Hematopoietic multipotent progenitor cell treated with erythropoietin and hydrocortisone succinate and interleukin-3 and kit ligand, for 6 days (in vitro differentiated cells): ENCODE results near the gene PLB1.

Source experiments
- DNase-seq: peaks from one replicate; pipeline ENCODE4 v3.0.0-alpha.2; 2015

PLB1 gene, protein sequence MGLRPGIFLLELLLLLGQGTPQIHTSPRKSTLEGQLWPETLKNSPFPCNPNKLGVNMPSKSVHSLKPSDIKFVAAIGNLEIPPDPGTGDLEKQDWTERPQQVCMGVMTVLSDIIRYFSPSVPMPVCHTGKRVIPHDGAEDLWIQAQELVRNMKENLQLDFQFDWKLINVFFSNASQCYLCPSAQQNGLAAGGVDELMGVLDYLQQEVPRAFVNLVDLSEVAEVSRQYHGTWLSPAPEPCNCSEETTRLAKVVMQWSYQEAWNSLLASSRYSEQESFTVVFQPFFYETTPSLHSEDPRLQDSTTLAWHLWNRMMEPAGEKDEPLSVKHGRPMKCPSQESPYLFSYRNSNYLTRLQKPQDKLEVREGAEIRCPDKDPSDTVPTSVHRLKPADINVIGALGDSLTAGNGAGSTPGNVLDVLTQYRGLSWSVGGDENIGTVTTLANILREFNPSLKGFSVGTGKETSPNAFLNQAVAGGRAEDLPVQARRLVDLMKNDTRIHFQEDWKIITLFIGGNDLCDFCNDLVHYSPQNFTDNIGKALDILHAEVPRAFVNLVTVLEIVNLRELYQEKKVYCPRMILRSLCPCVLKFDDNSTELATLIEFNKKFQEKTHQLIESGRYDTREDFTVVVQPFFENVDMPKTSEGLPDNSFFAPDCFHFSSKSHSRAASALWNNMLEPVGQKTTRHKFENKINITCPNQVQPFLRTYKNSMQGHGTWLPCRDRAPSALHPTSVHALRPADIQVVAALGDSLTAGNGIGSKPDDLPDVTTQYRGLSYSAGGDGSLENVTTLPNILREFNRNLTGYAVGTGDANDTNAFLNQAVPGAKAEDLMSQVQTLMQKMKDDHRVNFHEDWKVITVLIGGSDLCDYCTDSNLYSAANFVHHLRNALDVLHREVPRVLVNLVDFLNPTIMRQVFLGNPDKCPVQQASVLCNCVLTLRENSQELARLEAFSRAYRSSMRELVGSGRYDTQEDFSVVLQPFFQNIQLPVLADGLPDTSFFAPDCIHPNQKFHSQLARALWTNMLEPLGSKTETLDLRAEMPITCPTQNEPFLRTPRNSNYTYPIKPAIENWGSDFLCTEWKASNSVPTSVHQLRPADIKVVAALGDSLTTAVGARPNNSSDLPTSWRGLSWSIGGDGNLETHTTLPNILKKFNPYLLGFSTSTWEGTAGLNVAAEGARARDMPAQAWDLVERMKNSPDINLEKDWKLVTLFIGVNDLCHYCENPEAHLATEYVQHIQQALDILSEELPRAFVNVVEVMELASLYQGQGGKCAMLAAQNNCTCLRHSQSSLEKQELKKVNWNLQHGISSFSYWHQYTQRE (N-terminal part only)

DNA sequence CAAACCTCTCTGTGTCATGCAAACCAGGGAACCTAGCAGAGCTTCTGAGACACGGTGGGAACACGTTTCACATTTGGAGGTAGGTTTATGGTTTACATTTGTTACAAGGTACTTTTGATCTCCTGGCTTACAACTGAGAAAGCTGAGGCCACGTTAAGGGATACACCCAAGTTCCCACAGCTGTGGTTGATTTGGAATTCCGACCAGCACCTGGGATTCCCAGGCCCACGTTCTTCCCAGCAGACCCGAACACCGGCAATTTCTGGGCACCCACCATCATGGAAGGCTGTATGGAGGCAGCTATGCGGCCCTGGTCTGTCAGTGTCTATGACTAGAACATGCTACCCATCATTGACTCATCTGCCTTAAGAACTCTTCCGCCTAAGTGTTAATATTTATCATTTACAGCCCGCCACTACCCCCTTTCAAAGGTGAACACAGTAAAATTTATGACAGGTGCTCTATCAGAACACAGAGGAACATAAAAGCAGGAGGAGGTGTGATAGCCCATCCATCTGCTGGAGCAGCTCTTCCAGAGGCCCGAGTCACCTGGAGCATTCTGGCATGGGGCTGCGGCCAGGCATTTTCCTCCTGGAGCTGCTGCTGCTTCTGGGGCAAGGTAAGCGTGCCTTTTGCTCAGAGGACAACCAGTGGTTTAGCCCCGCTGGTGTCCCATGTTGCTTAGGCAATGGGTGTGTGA lies at the start of gene PLB1:
PLB1 (plus strand) TSS at position 510 of the 700 bp plus-strand sequence; CDS start at position 565, 55 bp downstream.
- DNase-seq, result no peak

DNA sequence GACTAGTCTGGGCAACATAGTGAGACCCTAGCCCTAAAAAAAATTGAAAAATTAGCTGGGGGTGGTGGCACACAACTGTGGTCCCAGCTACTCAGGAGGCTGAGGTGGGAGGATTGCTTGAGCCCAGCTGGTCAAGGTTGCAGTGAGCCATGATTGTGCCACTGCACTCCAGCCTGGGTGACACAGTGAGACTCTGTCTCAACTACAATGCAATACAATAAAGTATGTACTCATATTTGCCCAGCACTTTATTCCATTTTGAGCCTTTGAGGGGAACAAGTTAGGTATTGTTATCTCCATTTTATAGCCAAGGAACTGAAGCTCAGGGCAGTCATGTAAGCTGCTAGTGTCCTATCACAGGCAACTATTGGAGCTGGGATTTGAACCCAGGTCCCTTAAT lies 49.3 kb upstream of the PLB1 start:
- DNase-seq, result no peak

DNA sequence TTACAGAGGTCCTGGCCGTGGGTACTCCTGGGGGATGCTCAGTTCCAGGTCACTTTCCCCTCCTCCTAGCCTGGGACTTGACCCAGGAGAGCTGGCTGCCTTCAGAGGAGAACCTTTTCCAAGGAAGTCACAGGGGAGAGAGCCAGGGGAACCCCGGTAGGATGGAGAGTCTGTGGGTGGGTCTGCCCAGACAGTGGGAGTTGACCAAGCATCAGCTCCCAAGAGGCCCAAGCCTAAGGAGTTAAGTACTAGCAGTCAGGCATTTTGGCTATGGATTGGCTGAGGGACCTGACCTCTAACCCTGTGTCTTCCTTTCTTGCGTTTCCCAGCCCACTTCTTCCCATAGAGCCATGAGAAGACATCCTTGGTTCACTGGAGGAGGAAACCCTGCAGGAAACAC lies 48.8 kb upstream of the PLB1 start:
- DNase-seq, result no peak

DNA sequence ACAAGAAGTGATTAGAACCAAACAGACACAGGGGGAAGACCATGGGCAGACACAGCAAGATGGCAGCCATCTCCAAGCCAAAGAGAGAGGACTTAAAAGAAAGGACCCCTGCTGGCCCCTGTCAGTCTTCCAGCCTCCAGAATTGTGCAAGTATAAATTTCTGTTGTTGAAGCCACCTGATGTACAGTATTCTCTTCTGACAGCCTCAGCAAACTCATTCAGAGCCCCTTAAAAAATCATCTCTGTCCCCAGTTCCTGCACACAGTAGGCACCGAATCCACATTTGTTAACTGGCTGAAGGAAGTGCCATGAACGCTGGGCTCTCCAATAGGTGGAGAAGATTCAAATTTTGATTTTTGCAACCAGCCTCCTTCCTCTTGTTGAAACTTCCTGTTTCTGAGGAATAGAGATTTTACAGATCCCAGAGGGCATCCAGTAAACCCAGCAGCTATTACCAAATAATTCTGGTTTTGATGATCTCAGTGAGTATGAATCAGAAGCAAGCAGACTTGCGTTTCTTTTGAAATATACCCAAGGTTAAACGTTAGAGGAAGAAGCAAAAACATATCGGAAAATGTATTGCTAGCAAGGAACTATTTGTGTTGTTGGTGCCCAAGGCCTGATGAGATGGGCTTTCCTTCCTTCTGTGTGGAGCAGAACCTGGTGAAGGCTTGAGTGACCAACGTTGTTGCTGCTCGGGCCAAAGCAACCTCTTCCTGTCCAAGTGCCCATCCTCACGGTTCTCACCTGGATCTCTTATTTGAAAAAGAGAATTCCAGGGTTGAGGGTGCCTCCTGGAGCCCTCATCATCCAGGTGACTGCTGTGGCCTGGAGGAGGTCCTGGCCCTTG lies 47.7 kb upstream of the PLB1 start:
- peak; percentile 70 for DNase-seq

DNA sequence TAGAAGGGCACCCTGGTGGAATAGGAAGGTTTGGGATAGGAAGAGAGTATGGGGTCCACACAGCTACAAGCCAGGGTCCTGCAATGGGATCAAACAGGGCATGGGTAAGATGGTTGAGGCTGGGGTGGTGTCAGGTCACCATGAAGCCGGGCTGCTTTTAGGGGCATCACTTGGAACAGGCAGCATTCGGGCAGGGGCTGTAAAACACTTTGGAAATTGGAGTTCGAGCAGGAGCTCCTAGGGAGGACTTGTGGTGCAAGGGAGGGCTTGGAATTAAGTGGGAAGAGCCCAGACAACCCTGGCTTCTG lies 47.1 kb upstream of the PLB1 start:
- DNase-seq, result no peak

DNA sequence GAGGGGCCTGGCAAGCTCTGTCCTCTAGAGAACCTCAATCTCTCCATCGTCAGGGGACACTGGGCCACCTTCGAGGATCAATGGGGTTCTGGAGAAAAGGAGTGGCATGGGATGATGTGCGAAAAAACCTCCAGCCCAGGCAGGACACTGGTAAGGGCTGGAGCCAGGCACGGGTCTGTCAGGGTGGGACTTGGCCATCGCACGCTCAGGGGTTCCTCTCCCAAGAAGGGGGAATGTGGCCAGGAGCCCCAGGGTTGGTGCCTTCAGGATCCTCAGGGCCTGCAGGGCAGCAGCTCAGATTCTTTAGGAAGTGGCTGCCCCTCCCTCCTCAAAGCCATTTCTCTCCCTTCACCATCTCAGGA lies 46.8 kb upstream of the PLB1 start:
- no peak for DNase-seq

DNA sequence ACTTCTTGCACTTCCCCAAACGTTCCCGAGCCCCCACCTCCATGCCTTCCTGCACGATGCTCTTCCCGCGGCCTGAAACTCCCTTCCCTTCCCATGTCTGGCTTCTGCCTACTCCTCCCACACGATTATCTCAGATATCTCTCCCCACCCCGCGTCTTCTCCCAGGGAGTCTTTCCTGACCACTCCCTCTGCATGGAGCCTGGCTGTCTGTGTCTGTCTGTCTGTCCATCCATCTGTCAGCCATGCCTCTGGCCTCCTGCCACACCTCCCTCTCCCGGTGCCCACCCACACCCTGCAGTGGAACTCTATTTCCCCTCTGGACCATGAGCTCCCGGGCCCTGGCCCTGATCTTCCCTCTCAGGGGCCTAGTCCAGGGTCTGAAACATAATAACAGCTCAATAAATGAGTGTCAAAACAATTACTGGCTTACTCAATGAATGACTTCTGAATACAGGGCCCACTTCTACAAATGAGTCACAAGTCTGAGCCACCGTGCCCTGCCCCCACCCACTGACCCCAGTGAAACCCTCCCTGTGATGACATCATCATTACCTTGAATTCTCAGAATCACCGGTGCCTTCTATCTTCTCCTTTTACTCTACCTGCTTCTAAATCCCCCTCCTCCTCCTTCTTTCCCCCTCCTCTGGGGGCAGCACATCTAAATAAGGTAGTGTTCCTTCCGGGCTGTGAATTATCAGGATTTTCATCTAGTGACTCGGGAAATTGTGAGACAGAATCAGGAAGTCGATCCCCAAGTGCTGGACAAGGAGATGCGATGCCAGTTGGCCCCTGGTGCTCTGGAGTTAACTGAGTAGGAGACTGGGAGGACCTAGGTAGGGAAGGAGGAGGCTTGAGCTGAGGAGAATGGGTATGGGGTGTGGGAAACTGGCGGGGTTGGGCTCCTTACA lies 46.1 kb upstream of the PLB1 start:
- DNase-seq, result peak; percentile 17

DNA sequence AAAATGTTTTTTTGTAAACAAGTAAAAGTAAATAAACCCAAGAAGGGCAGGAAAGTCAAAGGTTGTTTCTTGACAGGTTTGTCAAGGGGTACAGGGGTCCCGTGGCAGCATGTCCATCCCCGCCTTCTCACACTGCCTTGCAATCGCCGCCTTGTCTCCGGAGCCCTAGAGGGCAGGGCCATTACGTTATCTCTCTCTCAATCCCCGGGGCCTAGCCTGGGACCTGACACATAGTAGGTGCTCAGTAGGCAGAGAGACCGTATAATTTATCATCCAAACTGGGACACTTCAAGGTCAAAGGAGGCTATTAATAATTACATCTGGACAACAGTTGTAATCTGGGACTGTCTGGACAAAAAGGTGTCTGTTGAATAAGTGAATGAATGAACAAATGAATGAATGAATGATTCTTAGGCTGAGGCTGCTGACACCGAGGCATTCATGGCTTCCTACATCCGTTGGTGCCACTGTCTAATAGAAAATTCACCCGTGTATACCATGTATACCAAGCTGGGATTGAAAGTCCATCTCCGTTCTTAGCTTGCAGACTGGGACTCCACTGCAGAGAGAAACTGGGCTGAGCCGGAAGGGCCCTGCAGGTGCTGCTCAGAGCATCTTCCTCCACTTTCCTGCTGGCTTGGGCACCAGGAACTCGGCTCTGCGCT lies 44.8 kb upstream of the PLB1 start:
- no peak for DNase-seq

DNA sequence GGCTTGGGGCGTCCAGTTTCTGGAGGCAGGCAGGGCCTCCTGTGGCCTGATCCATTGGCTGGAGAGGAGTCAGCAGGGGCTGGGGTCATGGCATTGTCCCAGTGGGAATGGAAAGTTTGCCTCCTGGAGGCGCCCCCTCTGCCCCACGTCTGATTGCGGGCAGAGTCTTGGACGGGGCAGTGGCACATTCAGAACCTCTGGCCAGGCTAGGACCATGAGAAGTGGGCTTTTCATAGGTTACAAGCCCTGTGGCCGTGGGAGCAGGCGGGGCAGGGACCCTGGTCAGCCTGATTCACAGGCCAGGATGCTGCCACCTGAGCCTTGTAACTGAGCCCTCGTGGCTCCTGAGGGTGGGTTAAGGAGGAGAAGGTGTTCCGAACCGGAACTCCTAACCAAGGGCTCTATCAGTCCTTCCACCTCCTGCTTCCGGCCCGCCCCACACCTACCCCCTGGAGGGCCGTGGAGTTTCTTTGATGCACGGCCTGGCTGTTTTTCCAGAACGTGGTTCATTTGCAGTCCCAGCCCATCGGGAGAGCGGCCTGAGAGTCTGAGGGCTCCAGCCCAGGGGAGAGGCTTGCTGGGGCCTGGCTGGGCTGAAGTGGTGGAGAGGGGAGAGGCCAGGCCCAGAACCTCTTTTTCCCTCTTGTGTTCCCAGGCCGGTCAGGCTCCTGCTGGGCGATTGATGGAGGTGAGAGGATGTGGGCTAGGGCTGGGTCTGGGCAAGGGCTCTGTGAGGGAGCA lies 43.9 kb upstream of the PLB1 start:
- no peak for DNase-seq

DNA sequence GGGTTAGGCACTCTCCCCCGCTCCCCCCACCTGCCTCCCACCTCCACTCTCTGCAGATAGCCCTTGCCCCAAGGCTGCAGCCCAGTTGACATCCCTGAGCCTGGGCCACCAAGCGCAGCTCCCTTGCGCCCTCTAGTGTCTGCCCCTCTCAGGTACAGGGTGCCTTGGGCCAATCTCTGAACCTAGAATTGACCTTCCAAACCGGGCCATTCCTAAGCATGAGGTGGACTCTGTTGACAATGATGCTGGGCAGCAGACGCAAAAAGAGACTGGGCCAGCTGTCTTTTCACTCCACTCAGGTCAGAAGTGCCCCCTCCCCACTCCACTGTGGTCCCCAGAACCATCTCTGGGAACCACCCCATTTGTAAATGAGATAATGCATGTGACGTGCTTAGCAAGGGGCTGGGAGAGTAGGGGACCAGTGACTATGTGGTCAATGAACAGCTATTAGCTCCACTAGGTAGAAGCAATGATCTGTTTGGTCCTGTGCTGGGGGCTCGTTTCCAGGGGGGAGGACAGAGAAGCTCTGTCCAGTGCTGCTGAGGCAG lies 43.3 kb upstream of the PLB1 start:
- peak; percentile 84 for DNase-seq

DNA sequence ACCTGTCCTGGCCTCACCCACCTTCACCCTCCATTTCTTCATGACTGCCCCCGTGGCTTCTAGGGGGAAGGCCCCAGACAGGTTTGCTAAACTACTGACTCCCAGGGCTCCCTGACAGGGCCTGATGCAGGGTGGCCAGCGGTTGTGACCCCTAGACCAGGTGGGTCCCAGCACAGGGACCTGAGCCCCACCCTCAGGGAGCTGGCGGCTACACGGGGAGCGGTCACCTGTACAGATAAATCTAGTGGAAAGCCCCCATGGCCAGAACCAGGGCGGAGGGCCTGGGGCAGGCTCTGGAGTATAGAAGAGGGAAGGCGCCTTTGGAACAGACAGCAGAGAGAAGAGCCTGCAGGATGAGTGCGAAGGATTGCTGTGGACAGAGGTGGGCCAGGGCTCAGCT lies 42.5 kb upstream of the PLB1 start:
- no peak for DNase-seq

DNA sequence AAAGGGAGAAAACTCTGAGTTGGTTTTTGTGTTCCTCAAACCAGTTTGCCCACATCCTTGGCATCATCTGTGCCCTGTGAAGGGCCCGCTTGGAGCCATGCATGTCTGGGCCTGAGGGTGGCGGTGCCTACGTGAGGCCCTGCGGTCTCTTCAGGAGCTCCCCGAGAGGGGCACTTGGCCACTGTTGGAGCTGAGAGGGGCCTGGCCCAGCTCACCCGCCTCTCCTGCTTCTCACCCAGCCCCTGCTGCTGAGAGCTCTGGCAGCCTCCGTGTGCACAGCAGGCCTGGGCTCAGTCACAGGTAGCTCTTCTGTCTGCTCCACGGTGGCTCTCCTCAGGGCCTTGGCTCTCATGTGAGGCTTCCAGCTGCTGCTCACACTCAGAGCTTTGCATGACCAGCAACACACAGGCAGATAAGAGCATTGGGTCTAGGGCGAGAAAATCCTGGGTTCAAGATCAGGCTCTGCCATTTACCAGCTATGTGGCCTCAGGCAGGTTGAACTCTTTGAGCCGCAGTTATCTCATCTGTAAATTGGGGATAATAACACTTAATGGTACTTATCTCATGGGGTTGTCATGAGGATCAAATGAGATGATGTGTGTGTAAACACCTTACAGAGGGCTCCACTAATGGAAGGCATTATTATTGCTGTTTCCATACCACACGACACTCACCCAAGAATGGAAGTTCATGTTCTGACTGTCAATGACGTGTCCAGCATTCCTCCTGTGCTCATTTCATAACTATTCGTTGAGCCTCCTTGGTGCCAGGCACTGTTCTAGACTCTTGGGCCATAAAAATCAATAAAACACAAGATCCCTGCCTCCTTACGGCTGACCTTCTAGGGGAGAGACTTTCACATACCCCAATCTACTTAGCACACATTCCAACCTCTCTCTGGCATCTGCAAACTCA lies 41.6 kb upstream of the PLB1 start:
- no peak for DNase-seq

DNA sequence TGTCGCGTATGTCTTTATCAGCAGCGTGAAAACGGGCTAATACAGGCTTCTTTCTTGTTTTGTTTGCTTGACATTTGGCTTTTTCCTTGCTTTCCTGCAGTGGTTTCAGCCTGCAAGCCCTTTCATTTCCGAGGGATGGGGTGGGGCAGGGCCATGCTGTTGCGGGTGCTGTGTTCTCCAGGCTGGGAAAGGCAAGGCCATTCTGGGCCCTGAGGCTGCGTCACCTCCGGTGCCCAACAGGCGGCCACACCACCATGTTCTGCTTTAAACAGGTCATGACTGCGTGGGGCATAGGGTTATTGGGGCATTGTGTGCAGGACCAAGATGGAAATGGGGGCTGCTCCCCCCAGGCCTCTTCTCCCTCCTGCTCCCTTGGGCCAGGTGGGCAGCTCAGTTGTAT lies 38.6 kb upstream of the PLB1 start:
- no peak for DNase-seq

DNA sequence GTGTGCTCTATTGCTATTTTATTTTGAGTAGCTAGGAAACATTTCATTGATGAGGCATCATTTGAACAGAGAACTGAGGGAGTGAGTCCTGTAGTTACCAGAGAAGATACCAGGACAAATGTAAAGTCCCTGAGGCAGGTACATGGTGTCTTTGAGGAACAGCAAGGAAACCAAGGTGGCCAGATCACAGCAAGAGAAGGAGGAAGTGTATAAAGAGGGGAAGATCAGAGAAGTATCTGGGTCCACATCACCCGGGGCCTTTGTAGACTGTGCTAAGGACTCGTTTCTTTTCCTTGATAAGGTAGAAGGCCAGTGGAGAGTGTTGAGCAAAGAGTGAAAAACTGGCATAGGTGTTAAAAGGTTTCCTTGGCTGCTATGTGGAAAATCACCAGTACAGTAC lies 34.8 kb upstream of the PLB1 start:
- DNase-seq, result no peak

DNA sequence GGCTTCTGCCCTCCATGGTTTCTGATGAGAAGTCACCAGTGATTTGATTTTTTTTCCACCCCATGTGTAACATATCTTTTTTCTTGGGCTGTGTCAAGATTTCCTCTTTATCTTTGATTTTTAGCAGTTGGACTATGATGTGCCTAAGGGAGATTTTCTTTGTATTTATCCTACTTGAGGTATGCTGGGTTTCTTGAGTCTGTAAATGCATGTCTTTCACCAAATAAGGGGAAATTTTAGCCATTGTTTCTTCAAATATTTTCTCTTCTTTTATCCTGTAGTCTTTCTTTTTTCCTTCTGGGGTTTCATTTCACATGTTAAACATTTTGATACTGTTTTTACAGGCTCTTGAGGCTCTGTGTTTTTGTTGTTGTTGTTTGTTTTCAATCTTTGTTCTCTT lies 33.7 kb upstream of the PLB1 start:
- no peak for DNase-seq

DNA sequence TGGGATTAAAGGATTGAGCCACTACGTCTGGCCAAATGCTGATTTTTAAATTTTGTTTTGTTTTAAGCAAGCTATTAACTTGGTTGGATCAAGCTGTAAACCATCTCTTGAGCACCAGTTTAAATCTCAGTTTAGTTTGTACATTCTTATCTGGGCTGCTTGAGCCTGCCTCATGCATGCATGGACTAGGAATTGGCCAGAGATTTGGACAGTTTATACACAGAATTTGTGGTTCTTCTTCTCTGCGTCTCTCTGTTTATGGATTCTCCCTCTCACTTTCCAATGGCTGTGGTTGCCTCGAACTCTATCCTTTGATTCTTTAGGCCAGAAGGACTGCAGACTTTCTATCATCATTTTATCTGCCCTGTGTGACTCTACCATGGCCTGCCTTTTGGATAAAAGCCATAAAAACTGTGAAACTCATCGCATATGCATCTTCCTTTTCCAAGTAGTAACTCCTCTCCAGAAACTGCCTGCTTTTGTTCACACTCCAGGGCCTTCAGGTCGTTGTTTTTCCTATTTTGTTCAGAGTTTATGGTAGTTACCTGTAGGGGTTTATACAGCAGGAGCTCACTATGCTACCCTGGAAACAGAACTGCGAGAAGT lies 32.5 kb upstream of the PLB1 start:
- DNase-seq, result no peak

DNA sequence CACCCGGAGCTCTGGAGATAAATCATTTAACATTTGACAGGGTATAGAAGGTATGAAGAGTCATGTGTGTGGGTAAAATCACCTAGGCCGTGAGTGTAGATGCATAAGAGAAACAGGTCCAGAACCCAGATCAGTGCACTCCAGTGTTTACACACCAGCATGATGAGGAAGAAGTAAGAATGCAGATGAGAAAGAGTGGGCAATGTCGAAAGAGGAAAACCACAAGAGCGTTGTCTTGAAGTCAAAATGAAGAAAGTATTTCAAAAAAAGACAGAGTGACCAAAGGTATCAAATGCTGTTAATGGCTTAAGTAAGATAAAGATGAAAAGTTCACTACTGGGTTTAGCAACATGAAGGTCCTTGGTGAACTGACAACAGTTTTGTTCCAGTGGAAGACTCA lies 32.0 kb upstream of the PLB1 start:
- DNase-seq, result peak; percentile 66
